ENCODE measurements around the gene ITSN2. TPM values are rescaled to one million over a fixed set of nuclear protein-coding genes. Genes with fewer than 3 reads are reported as not detected.
"Not testable (repeated sequence)": the region's sequence is repeated elsewhere in the genome, so short reads cannot be mapped to it uniquely, and the experiment has no call there.

The ITSN2 gene
- polyA plus RNA-seq, 1 donor (not counting 4 experiments of a cell fraction or from before 2014, with no cell fraction given), result 19.7 TPM

- H4K20me1 ChIP-seq (ENCODE audit: control insufficient read depth, extremely low read depth, insufficient read depth, low read length), result no peaks in the 10 kb centered on the region
- TF ChIP-seq CTCF (optimal IDR thresholded peaks at IDR 0.05 in 1 of 3, IDR thresholded peaks at IDR 0.05 in 1 of 3, conservative IDR thresholded peaks at IDR 0.05 in 1 of 3; ENCODE audit: extremely low read depth in 1 of 3, insufficient read depth in 2 of 3, low read length in 3 of 3) (no peak), EZH2 (IDR thresholded peaks at IDR 0.05; ENCODE audit: low read length) (no peak)
- DNase-seq (ENCODE audit: low read depth, low spot score) (no peak), FAIRE-seq (no peak)
- no peaks in the 10 kb centered on the region for H3K9me1 ChIP-seq (ENCODE audit: control insufficient read depth, extremely low read depth, insufficient read depth, low read length)
- no peak overlapping the region for H3K4me2 ChIP-seq (ENCODE audit: control insufficient read depth, extremely low read depth, insufficient read depth, low read depth, low read length)
- H3K36me3 ChIP-seq (ENCODE audit: control insufficient read depth in 2 of 2, extremely low read depth in 1 of 2, insufficient read depth in 2 of 2, low read length in 2 of 2), result peaks cover 2 to 9% of the 10 kb centered on the region in 2 experiments
- H3K4me3 ChIP-seq (ENCODE audit: control insufficient read depth in 2 of 3, extremely low read depth in 1 of 3, insufficient read depth in 2 of 3, low read depth in 1 of 3, low read length in 3 of 3), result no peak overlapping the region
- dilution Hi-C loops (cut with MboI; ENCODE audit: extremely low pct_ligation_motif_present, low sequenced_read_pairs), result no loop called here
- no peak overlapping the region for H2AFZ ChIP-seq (ENCODE audit: control insufficient read depth, low read length)
- H3K4me1 ChIP-seq (ENCODE audit: control insufficient read depth, extremely low read depth, insufficient read depth, low read length), result no peaks in the 10 kb centered on the region
- no peaks in the 10 kb centered on the region for H3K79me2 ChIP-seq (ENCODE audit: control insufficient read depth, insufficient read depth, low read length)
- no peak overlapping the region for H3K27ac ChIP-seq (ENCODE audit: control insufficient read depth, insufficient read depth, low read length)
- no peaks in the 10 kb centered on the region for H3K27me3 ChIP-seq (ENCODE audit: control insufficient read depth, extremely low read depth, insufficient read depth, low read length)
- H3K9me3 ChIP-seq (ENCODE audit: control insufficient read depth, low read depth, low read length), result no peaks in the 10 kb centered on the region
- no peak overlapping the region for H3K9ac ChIP-seq (ENCODE audit: control insufficient read depth, extremely low read depth, insufficient read depth, low read length)
Observed at GRCh38 chr2:24199968-24200590, 160.3 kb downstream of the ITSN2 start.

GRCh38 chr2:24197213-24197612 lies 163.1 kb downstream of the ITSN2 start:
- H3K9me3 ChIP-seq (ENCODE audit: control insufficient read depth, low read depth, low read length); DNase-seq (ENCODE audit: low read depth, low spot score); H3K27ac ChIP-seq (ENCODE audit: control insufficient read depth, insufficient read depth, low read length); FAIRE-seq; H3K4me2 ChIP-seq (ENCODE audit: control insufficient read depth, extremely low read depth, insufficient read depth, low read depth, low read length); H3K9me1 ChIP-seq (ENCODE audit: control insufficient read depth, extremely low read depth, insufficient read depth, low read length); H3K9ac ChIP-seq (ENCODE audit: control insufficient read depth, extremely low read depth, insufficient read depth, low read length); H3K27me3 ChIP-seq (ENCODE audit: control insufficient read depth, extremely low read depth, insufficient read depth, low read length); H3K79me2 ChIP-seq (ENCODE audit: control insufficient read depth, insufficient read depth, low read length); H3K4me3 ChIP-seq (ENCODE audit: control insufficient read depth in 2 of 3, extremely low read depth in 1 of 3, insufficient read depth in 2 of 3, low read depth in 1 of 3, low read length in 3 of 3); H3K36me3 ChIP-seq (ENCODE audit: control insufficient read depth in 2 of 2, extremely low read depth in 1 of 2, insufficient read depth in 2 of 2, low read length in 2 of 2); H2AFZ ChIP-seq (ENCODE audit: control insufficient read depth, low read length); dilution Hi-C loops (cut with MboI; ENCODE audit: extremely low pct_ligation_motif_present, low sequenced_read_pairs); H3K4me1 ChIP-seq (ENCODE audit: control insufficient read depth, extremely low read depth, insufficient read depth, low read length); H4K20me1 ChIP-seq (ENCODE audit: control insufficient read depth, extremely low read depth, insufficient read depth, low read length): not testable (repeated sequence)

- no peak overlapping the region for H3K4me2 ChIP-seq (ENCODE audit: control insufficient read depth, extremely low read depth, insufficient read depth, low read depth, low read length)
- no peak overlapping the region for H3K4me3 ChIP-seq (ENCODE audit: control insufficient read depth in 2 of 3, extremely low read depth in 1 of 3, insufficient read depth in 2 of 3, low read depth in 1 of 3, low read length in 3 of 3)
- H3K9me1 ChIP-seq (ENCODE audit: control insufficient read depth, extremely low read depth, insufficient read depth, low read length), result no peaks in the 10 kb centered on the region
- FAIRE-seq (no peak), DNase-seq (ENCODE audit: low read depth, low spot score) (no peak)
- no peaks in the 10 kb centered on the region for H4K20me1 ChIP-seq (ENCODE audit: control insufficient read depth, extremely low read depth, insufficient read depth, low read length)
- H3K36me3 ChIP-seq (ENCODE audit: control insufficient read depth in 2 of 2, extremely low read depth in 1 of 2, insufficient read depth in 2 of 2, low read length in 2 of 2), result no peaks in the 10 kb centered on the region
- dilution Hi-C loops (cut with MboI; ENCODE audit: extremely low pct_ligation_motif_present, low sequenced_read_pairs), result no loop called here
- no peak overlapping the region for H3K9ac ChIP-seq (ENCODE audit: control insufficient read depth, extremely low read depth, insufficient read depth, low read length)
- no peak overlapping the region for H3K27ac ChIP-seq (ENCODE audit: control insufficient read depth, insufficient read depth, low read length)
- no peak overlapping the region for H2AFZ ChIP-seq (ENCODE audit: control insufficient read depth, low read length)
- TF ChIP-seq EZH2 (IDR thresholded peaks at IDR 0.05; ENCODE audit: low read length) (no peak), CTCF (optimal IDR thresholded peaks at IDR 0.05 in 1 of 3, IDR thresholded peaks at IDR 0.05 in 1 of 3, conservative IDR thresholded peaks at IDR 0.05 in 1 of 3; ENCODE audit: extremely low read depth in 1 of 3, insufficient read depth in 2 of 3, low read length in 3 of 3) (no peak)
- H3K79me2 ChIP-seq (ENCODE audit: control insufficient read depth, insufficient read depth, low read length), result no peaks in the 10 kb centered on the region
- H3K4me1 ChIP-seq (ENCODE audit: control insufficient read depth, extremely low read depth, insufficient read depth, low read length), result peaks cover 2% of the 10 kb centered on the region
- no peaks in the 10 kb centered on the region for H3K9me3 ChIP-seq (ENCODE audit: control insufficient read depth, low read depth, low read length)
- H3K27me3 ChIP-seq (ENCODE audit: control insufficient read depth, extremely low read depth, insufficient read depth, low read length), result peaks cover 14% of the 10 kb centered on the region
Observed at GRCh38 chr2:24191848-24192247, 168.5 kb downstream of the ITSN2 start.

Data from keratinocyte (primary cell).